ENCODE results near the gene RIMKLA.
A peak's percentile ranks its signal among the peaks of the same experiment; 100 is the strongest.

The RIMKLA gene

DNA sequence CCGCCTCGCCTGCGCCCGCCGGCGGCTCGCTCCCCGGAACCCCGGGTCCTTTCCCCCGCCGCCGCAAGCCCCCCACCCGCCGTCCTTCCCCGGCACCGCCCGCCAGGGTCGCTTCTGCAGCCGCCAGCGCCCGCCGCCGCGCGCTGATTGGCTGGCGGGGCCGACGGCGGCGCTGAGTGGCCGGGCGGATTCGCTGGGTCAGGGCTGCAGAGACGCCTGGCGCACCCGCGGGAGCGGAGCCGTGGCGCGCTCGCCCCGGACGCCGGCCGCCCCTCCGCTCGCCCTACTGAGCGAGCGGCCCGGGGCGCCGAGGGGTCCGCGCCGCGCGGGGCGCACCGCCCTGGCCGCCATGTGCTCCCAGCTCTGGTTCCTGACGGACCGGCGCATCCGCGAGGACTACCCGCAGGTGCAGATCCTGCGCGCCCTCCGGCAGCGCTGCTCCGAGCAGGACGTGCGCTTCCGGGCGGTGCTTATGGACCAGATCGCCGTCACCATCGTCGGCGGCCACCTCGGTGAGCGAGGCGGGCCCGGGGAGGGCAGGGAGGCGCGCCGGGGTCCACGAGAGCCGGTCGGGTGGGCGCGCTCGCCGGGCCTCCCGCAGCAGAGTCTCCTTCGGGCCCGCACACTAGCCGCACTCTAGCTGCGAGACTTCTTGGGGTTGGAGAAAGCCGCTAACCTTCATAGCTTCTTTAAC lies at the start of gene RIMKLA:
RIMKLA (plus strand) TSS at position 207 of the 694 bp plus-strand sequence; CDS start at position 350, 143 bp downstream.
- no peak for DNase-seq

DNA sequence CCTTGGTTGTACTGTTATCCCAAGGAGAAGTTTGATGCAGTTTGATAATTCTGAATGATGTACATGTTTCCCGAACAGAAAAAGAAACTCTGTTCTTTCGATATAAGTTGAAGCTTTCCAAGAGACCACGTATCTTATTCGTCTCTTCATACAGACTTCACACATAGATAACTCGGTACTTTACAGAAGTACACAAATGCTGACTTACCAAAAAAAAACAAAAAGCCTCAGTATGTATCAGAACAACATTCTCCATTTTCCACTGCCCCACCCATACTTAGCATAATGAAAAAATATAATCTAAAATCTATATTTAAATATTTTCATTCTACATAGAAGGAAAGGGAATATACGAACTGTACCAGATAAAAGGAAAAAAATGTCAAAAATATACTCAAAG lies 47.7 kb upstream of the RIMKLA start:
- DNase-seq: no peak

GRCh38 chr1:42333662-42334239 lies 46.8 kb upstream of the RIMKLA start:
- DNase-seq: no peak

GRCh38 chr1:42334240-42335049 lies 46.1 kb upstream of the RIMKLA start:
- DNase-seq: no peak

- DNase-seq: peak; percentile 92
These were observed 45.4 kb upstream of the RIMKLA start, which contains the start of gene FOXJ3 for GRCh38 chr1:42335050-42335808. FOXJ3 (minus strand) TSS chr1:42335235; CDS start chr1:42311093, 24,142 bp downstream.

- DNase-seq: peak; percentile 73
These were observed 44.6 kb upstream of the RIMKLA start for GRCh38 chr1:42335809-42336518.

DNA sequence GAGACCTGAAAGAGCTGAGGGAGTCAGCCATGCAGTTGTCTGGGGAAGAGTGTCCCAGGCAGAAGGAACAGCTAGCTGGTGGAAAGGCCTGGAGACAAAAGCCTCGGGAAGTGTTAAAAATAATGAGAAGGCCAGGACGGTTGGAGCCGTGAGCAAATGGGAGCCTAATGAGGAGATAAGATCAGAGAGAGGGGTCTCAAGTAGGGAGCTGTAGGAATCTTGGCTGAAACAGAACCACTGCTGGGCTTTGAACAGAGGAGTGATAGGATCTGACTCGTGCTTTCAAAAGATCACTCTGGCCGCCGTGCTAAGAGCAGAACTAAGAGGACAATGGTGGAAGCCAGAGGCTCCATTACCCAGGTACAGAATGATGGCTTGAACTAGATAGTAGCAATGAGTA lies 43.6 kb upstream of the RIMKLA start:
- no peak for DNase-seq

DNA sequence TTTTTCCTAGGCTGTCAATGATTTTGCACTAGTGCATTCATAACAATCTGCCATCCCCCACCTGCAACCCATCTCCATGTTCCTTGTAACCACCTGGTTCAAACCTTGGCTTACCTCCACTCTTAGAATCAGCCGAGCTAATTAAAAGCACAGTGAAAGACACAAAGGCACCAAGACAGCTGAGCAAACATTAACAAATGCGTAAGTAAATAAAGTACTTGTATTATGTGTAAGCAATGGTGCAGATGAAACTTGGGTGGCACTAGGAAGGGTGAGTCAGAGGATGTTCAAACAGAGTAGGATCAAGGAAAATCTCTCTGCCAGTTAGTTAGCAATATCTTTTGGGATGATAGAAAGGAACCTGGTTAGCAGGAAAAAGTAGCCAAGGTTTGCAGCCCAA lies 40.5 kb upstream of the RIMKLA start:
- DNase-seq: no peak

GRCh38 chr1:42340901-42341300 lies 39.7 kb upstream of the RIMKLA start:
- no peak for DNase-seq

- no peak for DNase-seq
These were observed 37.5 kb upstream of the RIMKLA start for GRCh38 chr1:42343049-42343448.

DNA sequence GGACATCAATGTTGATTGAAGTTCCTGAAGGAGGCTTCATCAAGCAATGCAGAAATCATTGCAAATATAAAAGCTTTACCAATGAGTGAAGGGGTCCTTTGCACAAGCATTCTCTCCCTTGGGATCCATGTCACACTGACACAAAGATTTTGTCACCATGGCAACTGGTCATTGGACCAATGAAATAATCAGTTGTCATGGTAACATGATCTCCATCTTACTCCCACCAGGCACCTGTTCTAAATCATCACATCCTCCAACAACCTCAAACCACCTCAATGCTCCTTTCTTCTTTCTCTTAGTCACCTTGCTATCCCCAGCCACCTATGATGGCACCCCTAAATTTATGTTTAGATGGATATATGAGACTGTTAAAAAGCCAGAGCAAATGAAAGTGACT lies 32.1 kb upstream of the RIMKLA start:
- no peak for DNase-seq

GRCh38 chr1:42350086-42350485 lies 30.5 kb upstream of the RIMKLA start:
- no peak for DNase-seq

DNA sequence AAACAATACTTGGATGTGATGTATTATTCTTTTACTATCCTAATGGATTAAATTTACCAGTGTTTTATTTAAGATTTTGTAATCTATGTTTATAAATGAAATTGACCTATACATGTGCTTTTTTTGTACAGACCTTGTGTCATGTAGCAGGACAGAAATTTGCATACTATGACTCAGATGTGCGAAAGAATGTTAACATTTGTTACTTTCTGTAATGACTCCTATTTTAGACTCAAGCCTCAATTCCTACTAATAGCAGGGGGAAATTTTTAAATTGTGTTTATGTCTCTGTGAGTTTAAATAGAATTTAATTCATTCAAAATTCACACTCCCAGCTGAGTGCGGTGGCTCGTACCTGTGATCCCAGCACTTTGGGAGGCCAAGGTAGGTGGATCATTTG lies 21.8 kb upstream of the RIMKLA start:
- no peak for DNase-seq

- DNase-seq: no peak
These were observed 21.1 kb upstream of the RIMKLA start for GRCh38 chr1:42359466-42359865.

DNA sequence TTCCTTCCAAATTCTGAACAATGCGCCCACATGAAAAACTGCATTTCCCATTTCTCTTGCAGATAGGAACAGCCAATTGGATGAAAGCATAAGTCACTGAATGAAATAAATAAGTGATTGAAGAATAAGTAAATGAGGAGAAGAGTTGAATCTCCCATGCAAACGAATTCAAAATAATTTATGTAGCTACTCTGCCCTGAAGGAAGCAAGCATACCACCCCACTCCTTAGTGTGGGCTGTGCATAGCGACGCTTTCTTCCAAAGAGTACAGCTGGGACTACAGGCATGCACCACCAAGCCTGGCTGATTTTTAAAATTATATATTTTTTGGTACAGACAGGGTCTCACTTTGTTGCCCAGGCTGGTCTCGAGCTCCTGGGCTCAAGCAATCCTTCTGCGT lies 16.5 kb upstream of the RIMKLA start:
- no peak for DNase-seq

GRCh38 chr1:42364542-42364941 lies 16.1 kb upstream of the RIMKLA start:
- no peak for DNase-seq

DNA sequence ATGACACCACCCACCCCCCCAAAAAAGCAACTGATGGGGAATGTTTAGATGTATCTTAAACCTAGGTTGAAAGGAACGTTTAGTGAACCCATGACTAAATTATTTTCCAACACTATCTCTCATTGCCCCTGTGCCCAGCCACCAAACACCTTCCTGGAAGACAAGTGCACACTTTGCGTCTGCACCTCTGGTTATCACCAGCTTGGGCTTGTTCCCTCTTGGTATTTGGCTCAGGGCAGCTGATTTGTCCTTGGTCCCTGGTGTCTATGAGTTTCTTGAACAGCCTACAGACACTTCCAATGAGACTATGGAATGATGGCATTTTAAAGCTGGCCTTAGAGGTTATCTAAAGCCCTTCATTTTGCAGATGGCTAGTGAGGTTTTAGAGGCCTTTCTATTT lies 15.5 kb upstream of the RIMKLA start:
- DNase-seq: no peak

DNA sequence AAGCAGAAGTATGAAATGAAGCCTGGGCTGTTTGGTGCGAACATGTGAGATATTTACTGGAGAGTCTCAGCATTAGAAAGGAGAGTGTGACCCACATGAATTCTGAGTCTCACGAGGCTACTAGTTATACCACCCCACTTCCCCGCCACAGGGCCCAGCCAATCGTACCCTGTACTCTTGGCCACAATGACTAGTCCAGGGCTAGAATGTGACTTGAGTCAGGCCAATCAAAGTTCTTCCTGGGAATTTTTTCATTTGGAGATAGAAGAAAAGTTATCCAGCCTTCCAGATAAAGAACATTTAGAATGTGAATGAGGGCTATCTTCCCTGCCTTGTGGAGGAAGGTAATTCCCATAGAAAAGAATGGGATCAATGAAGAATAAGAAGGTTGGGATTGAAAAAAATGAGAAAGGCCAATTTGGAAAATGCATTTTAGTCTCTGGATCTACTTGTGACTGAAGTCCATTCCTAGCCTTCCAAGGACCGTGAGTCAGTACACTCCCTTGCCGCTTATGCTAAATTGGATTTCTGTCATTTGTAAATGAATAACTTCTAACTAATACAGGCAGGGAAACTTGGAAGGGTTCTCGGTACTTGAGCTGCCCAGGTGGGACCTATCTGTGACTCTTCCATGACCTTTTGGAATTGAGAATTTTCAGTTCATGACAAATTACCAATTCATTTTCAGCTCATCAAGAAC lies 12.3 kb upstream of the RIMKLA start:
- DNase-seq: no peak

- DNase-seq: no peak
These were observed 11.1 kb upstream of the RIMKLA start for GRCh38 chr1:42369471-42369870.

DNA sequence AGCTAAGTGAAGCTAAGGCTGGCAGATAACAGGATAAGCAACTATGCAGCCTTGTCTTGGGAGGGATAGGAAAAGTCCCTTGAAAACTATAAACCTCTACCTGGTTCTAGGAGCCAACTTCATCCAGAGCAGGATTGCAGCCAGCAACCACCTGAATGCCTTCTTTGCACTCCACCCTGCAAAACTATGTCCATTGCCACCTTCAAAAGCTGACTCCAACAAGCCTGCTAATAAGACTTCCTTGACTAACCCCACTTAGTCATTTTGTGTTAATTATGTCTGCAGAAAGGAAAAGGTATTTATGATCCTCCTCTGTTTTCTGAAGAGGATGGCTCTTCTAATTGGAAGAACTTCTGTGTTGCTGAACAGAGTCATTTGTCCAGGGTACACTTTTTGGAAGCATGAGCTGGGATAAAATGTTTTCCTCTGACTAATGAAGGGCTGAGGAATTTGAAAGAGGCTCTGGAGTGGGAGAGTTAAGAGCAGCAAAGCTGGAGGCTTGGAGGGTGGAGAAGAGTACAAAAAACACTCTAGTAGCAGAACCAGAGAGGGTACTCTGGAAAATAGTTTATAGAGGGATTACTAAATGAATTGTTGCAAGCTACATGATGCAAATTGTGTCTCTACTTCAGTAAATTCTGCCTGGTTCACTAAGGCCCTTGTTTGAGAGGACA lies 9.6 kb upstream of the RIMKLA start:
- DNase-seq: no peak

- DNase-seq: no peak
These were observed 7.8 kb upstream of the RIMKLA start for GRCh38 chr1:42372796-42373195.
